HepG2 (cell line): ENCODE measurements around the gene MARK4. TPM values are rescaled to one million over a fixed set of nuclear protein-coding genes. Genes with fewer than 3 reads are reported as not detected.

Experiments used
- BHLHE40 ChIP-seq: IDR thresholded peaks from 2 replicates; pipeline ENCODE4 v1.6.1; 2011; ENCODE audit warnings: low read length, improper control_type of control experiment
- CEBPG ChIP-seq: IDR thresholded peaks from 2 replicates; pipeline ENCODE4 v1.6.1; 2016
- CREM ChIP-seq, 2 experiments: sonication (generic) in 1 of 2; formaldehyde crosslinking in 1 of 2; IDR thresholded peaks; 2 replicates each; pipeline versions ENCODE4 v1.4.0 to v1.6.1; 2016 to 2020; ENCODE audit warnings: antibody characterized with exemption in 1 of 2, mild to moderate bottlenecking in 1 of 2, missing genetic modification reagents in 1 of 2
- EHMT2 ChIP-seq: fragments of 200-600 bp; sonication (generic); IDR thresholded peaks from 2 replicates; pipeline ENCODE4 v1.7.0; 2017; ENCODE audit warnings: antibody characterized with exemption, low read depth, low read length, borderline replicate concordance
- ISL2 ChIP-seq: sonication (generic); formaldehyde crosslinking; IDR thresholded peaks from 2 replicates; pipeline ENCODE4 v1.5.0; 2020; ENCODE audit warnings: missing genetic modification reagents
- MEF2D ChIP-seq: sonication (generic); formaldehyde crosslinking; IDR thresholded peaks from 2 replicates; pipeline ENCODE4 v1.5.1; 2020; ENCODE audit warnings: mild to moderate bottlenecking, missing genetic modification reagents
- NFIC ChIP-seq: IDR thresholded peaks from 2 replicates; pipeline ENCODE4 v1.6.1; 2012; ENCODE audit warnings: mild to moderate bottlenecking, low read length, inconsistent platforms
- NR2F2 ChIP-seq: IDR thresholded peaks from 2 replicates; pipeline ENCODE4 v1.6.1; 2012; ENCODE audit warnings: low read depth, inconsistent platforms, borderline replicate concordance
- PBX2 ChIP-seq: IDR thresholded peaks from 2 replicates; pipeline ENCODE4 v1.6.1; 2016; ENCODE audit warnings: control low read depth
- SAFB2 ChIP-seq: sonication (generic); formaldehyde crosslinking; IDR thresholded peaks from 2 replicates; pipeline ENCODE4 v1.5.1; 2020; ENCODE audit warnings: missing genetic modification reagents, low read depth, mild to moderate bottlenecking, borderline replicate concordance
- TP53 ChIP-seq: sonication (generic); formaldehyde crosslinking; conservative IDR thresholded peaks from 2 replicates; pipeline ENCODE4 v1.4.0; 2020; ENCODE audit warnings: missing genetic modification reagents
- XBP1 ChIP-seq: sonication (generic); formaldehyde crosslinking; IDR thresholded peaks from 2 replicates; pipeline ENCODE4 v1.5.0; 2020; ENCODE audit warnings: missing genetic modification reagents
- ZBED4 ChIP-seq: sonication (generic); formaldehyde crosslinking; IDR thresholded peaks from 2 replicates; pipeline ENCODE4 v1.4.0; 2020; ENCODE audit warnings: missing genetic modification reagents, borderline replicate concordance
- ZBTB33 ChIP-seq: sonication (generic); formaldehyde crosslinking; IDR thresholded peaks from 2 replicates; pipeline ENCODE4 v1.4.0; 2020; ENCODE audit warnings: missing genetic modification reagents
- ZFP90 ChIP-seq: sonication (generic); formaldehyde crosslinking; IDR thresholded peaks from 2 replicates; pipeline ENCODE4 v1.8.0; 2022; ENCODE audit warnings: missing genetic modification reagents, mild to moderate bottlenecking, inconsistent platforms, borderline replicate concordance
- ZNF512B ChIP-seq: sonication (generic); formaldehyde crosslinking; IDR thresholded peaks from 2 replicates; pipeline ENCODE4 v1.5.1; 2020; ENCODE audit warnings: missing genetic modification reagents, mild to moderate bottlenecking, borderline replicate concordance
- ZNF770 ChIP-seq: sonication (generic); formaldehyde crosslinking; IDR thresholded peaks from 2 replicates; pipeline ENCODE4 v1.5.0; 2020; ENCODE audit warnings: mild to moderate bottlenecking, missing genetic modification reagents
- polyA plus RNA-seq, 8 experiments: library from polyadenylated mRNA; depleted of rRNA in 3 of 8; stranded (reverse) in 7 of 8; unstranded in 1 of 8; fragments of >200 nt; fragmentation: Illumina TruSeq in 4 of 8; extraction: Trizol in 4 of 8; gene quantifications; 2 replicates each; pipeline versions ENCODE4 v1.2.1 to v1.2.3, GENCODE V29; 2011 to 2016; ENCODE audit warnings: low read depth in 4 of 8, missing spikeins in 1 of 8, mixed read lengths in 1 of 8; ENCODE audit not compliant: insufficient read depth in 1 of 8
- total RNA-seq, 5 experiments: library from RNA; depleted of rRNA; stranded (reverse); fragments of >200 nt; fragmentation: Illumina TruSeq; extraction: Trizol; gene quantifications; 2 replicates each; pipeline ENCODE4 v1.2.3, GENCODE V29; 2016; ENCODE audit warnings: low read depth in 1 of 5

MARK4 gene
- total and polyA plus RNA-seq, 2 of the 13 experiments (the other 11 are each of a cell fraction or from before 2014, with no cell fraction given), result 7.0 to 12.2 TPM

GRCh38 chr19:45276284-45276687, 25.2 kb downstream of the MARK4 start (continued):
- peak; percentile 60 for TF ChIP-seq ZNF770 (CRISPR knock-in tag)
- TF ChIP-seq TP53 (CRISPR knock-in tag), result no peak
- TF ChIP-seq XBP1 (CRISPR knock-in tag), result no peak
- TF ChIP-seq ISL2 (CRISPR knock-in tag), result peak; percentile 49
- TF ChIP-seq BHLHE40, result no peak
- TF ChIP-seq EHMT2, result no peak
- 0 out of 2 replicates have a peak, but pooled peaks have one; percentile 42 for TF ChIP-seq NFIC
- TF ChIP-seq PBX2, result no peak
- TF ChIP-seq NR2F2, result no peak
- TF ChIP-seq ZBTB33 (CRISPR knock-in tag), result peak; percentile 46
- TF ChIP-seq CREM (IDR thresholded peaks at IDR 0.05), result 0 out of 2 replicates have a peak, but pooled peaks have one; percentile 18
- TF ChIP-seq CREM (CRISPR knock-in tag; IDR thresholded peaks at IDR 0.05), result no peak
- no peak for TF ChIP-seq CEBPG
- TF ChIP-seq ZBED4 (CRISPR knock-in tag), result no peak
- 0 out of 2 replicates have a peak, but pooled peaks have one; percentile 37 for TF ChIP-seq ZNF512B (CRISPR knock-in tag)
- no peak for TF ChIP-seq SAFB2
- TF ChIP-seq ZFP90 (CRISPR knock-in tag), result no peak
- peak; percentile 24; the same call in 1 of the 2 replicates for TF ChIP-seq MEF2D
